Skeletal muscle cell (primary cell): Measurements from ENCODE around the gene FRMD1.

Experiments
- DNase-seq: peaks from one replicate; pipeline ENCODE4 v3.0.0-alpha.2; 2010; ENCODE audit warnings: low read depth
- H3K4me3 ChIP-seq: 2 replicates; pipeline ENCODE4 v1.5.1; 2011; ENCODE audit warnings: low read depth, mild to moderate bottlenecking, control low read depth, low read length, moderate library complexity

The FRMD1 gene

GRCh38 chr6:168061269-168062210 is 17.5 kb downstream of the FRMD1 start:
- DNase-seq = no peak
- no peak overlapping the region for H3K4me3 ChIP-seq

- H3K4me3 ChIP-seq = no peak overlapping the region
- peak; percentile 0 for DNase-seq
Observed at GRCh38 chr6:168060521-168060931, 18.5 kb downstream of the FRMD1 start.

GRCh38 chr6:168058691-168059551 is 20.1 kb downstream of the FRMD1 start:
- no peak for DNase-seq
- H3K4me3 ChIP-seq = no peak overlapping the region

GRCh38 chr6:168057836-168058235 is 21.2 kb downstream of the FRMD1 start:
- DNase-seq = no peak
- H3K4me3 ChIP-seq = no peak overlapping the region

GRCh38 chr6:168056892-168057527 is 22.0 kb downstream of the FRMD1 start:
- no peak overlapping the region for H3K4me3 ChIP-seq
- DNase-seq = no peak

- no peak for DNase-seq
Observed at GRCh38 chr6:168055696-168056489, 23.1 kb downstream of the FRMD1 start.

GRCh38 chr6:168054765-168055560 is 24.0 kb downstream of the FRMD1 start:
- DNase-seq = no peak
- H3K4me3 ChIP-seq = no peak overlapping the region

More at GRCh38 chr6:168055696-168056489, 23.1 kb downstream of the FRMD1 start:
- no peak overlapping the region for H3K4me3 ChIP-seq

GRCh38 chr6:168053957-168054471 is 25.0 kb downstream of the FRMD1 start:
- DNase-seq = no peak
- H3K4me3 ChIP-seq = no peak overlapping the region

- H3K4me3 ChIP-seq = no peak overlapping the region
- no peak for DNase-seq
Observed at GRCh38 chr6:168053086-168053956, 25.7 kb downstream of the FRMD1 start.

GRCh38 chr6:168052291-168052891 is 26.6 kb downstream of the FRMD1 start:
- DNase-seq = no peak
- no peak overlapping the region for H3K4me3 ChIP-seq

- no peak overlapping the region for H3K4me3 ChIP-seq
- no peak for DNase-seq
Observed at GRCh38 chr6:168051648-168052047, 27.4 kb downstream of the FRMD1 start.

- H3K4me3 ChIP-seq = no peak overlapping the region
- no peak for DNase-seq
Observed at GRCh38 chr6:168050881-168051586, 28.0 kb downstream of the FRMD1 start.

GRCh38 chr6:168050225-168050880 is 28.7 kb downstream of the FRMD1 start:
- DNase-seq = no peak
- no peak overlapping the region for H3K4me3 ChIP-seq

- no peak for DNase-seq
- no peak overlapping the region for H3K4me3 ChIP-seq
Observed at GRCh38 chr6:168049706-168050224, 29.2 kb downstream of the FRMD1 start.

GRCh38 chr6:168049277-168049676 is 29.7 kb downstream of the FRMD1 start:
- no peak for DNase-seq
- H3K4me3 ChIP-seq = no peak overlapping the region

- DNase-seq = no peak
- no peak overlapping the region for H3K4me3 ChIP-seq
Observed at GRCh38 chr6:168048724-168049025, 30.3 kb downstream of the FRMD1 start.
